Measurements from ENCODE around the gene POLR3E.

- TF ChIP-seq CTCF (IDR thresholded peaks at IDR 0.05; ENCODE audit: low read depth, low read length, missing input control) (no peak), REST (IDR thresholded peaks at IDR 0.05) (no peak), MAX (IDR thresholded peaks at IDR 0.05) (no peak), GABPA (IDR thresholded peaks at IDR 0.05 in 1 of 2, conservative IDR thresholded peaks at IDR 0.05 in 1 of 2) (no peak), YY1 (IDR thresholded peaks at IDR 0.05) (no peak), FOXA1 (IDR thresholded peaks at IDR 0.05) (no peak), RXRA (IDR thresholded peaks at IDR 0.05) (no peak), EGR1 (IDR thresholded peaks at IDR 0.05; ENCODE audit: low read depth in 2 of 2) (no peak), SP1 (IDR thresholded peaks at IDR 0.05) (no peak), TAF1 (conservative IDR thresholded peaks at IDR 0.05) (no peak), RAD21 (IDR thresholded peaks at IDR 0.05) (no peak), JUND (IDR thresholded peaks at IDR 0.05) (no peak)
These were observed 16.8 kb downstream of the POLR3E start for GRCh38 chr16:22313876-22314470.
